ENCODE data around the gene SLC44A4. TPM values are rescaled to one million over a fixed set of nuclear protein-coding genes. Genes with fewer than 3 reads are reported as not detected.

SLC44A4 gene
- total and polyA plus RNA-seq, 4 donors: 0.13 to 2.4 (median 0.17) TPM; not detected in 1

- no peak for DNase-seq (ENCODE audit: low spot score)
- no peaks in the 10 kb centered on the region for H3K27me3 ChIP-seq (ENCODE audit: control insufficient read depth in 4 of 4, insufficient read depth in 4 of 4, low read length in 3 of 4)
- TF ChIP-seq GABPA (IDR thresholded peaks at IDR 0.05 in 1 of 2, conservative IDR thresholded peaks at IDR 0.05 in 1 of 2) (no peak), HNF4A (conservative IDR thresholded peaks at IDR 0.05) (peak in 1 of 2 donors; percentile 3)
- WGBS: 21% methylated on average over 14 of the region's 14 CpGs
- H3K9ac ChIP-seq (ENCODE audit: low read depth in 1 of 2, low read length in 2 of 2): peak overlapping the region in 1 of 2 donors; percentile 16
- H3K9me3 ChIP-seq (ENCODE audit: control insufficient read depth in 4 of 4, low read length in 3 of 4): no peaks in the 10 kb centered on the region
- peak overlapping the region; percentile 7 to 99 (median 99) for H3K4me3 ChIP-seq (ENCODE audit: low read depth in 1 of 3, low read length in 3 of 3)
- peaks cover 5 to 29% (median 26%) of the 10 kb centered on the region in 4 donors for H3K4me1 ChIP-seq (ENCODE audit: control insufficient read depth in 4 of 4, insufficient read depth in 4 of 4, low read length in 3 of 4)
- peak overlapping the region; percentile 14 to 46 for H3K27ac ChIP-seq (ENCODE audit: low read depth in 1 of 2, low read length in 2 of 2)
- H3K36me3 ChIP-seq (ENCODE audit: control insufficient read depth in 4 of 4, insufficient read depth in 3 of 4, low read depth in 1 of 4, low read length in 3 of 4): peaks cover 17 to 37% (median 25%) of the 10 kb centered on the region in 4 donors
Measured at GRCh38 chr6:31836047-31836473, 42.7 kb downstream of the SLC44A4 start.

GRCh38 chr6:31834367-31835250 lies 44.2 kb downstream of the SLC44A4 start:
- H3K4me3 ChIP-seq (ENCODE audit: low read depth in 1 of 3, low read length in 3 of 3): peak overlapping the region; percentile 98 to 99 (median 99)
- WGBS: under 1% methylated on average over 59 of the region's 59 CpGs
- peaks cover 9 to 25% (median 18%) of the 10 kb centered on the region in 4 donors for H3K36me3 ChIP-seq (ENCODE audit: control insufficient read depth in 4 of 4, insufficient read depth in 3 of 4, low read depth in 1 of 4, low read length in 3 of 4)
- peak; percentile 86 for DNase-seq (ENCODE audit: low spot score)
- H3K4me1 ChIP-seq (ENCODE audit: control insufficient read depth in 4 of 4, insufficient read depth in 4 of 4, low read length in 3 of 4): peaks cover 5 to 33% (median 30%) of the 10 kb centered on the region in 4 donors
- peak overlapping the region; percentile 75 to 84 for H3K9ac ChIP-seq (ENCODE audit: low read depth in 1 of 2, low read length in 2 of 2)
- no peaks in the 10 kb centered on the region for H3K27me3 ChIP-seq (ENCODE audit: control insufficient read depth in 4 of 4, insufficient read depth in 4 of 4, low read length in 3 of 4)
- peak overlapping the region; percentile 95 to 99 for H3K27ac ChIP-seq (ENCODE audit: low read depth in 1 of 2, low read length in 2 of 2)
- no peaks in the 10 kb centered on the region for H3K9me3 ChIP-seq (ENCODE audit: control insufficient read depth in 4 of 4, low read length in 3 of 4)
- TF ChIP-seq HNF4G (IDR thresholded peaks at IDR 0.05) (no peak), ZBTB33 (IDR thresholded peaks at IDR 0.05) (peak; percentile 82), GABPA (IDR thresholded peaks at IDR 0.05 in 1 of 2, conservative IDR thresholded peaks at IDR 0.05 in 1 of 2) (peak in 1 of 2 donors; percentile 62), FOXA2 (IDR thresholded peaks at IDR 0.05) (peak; percentile 17), NR2F2 (IDR thresholded peaks at IDR 0.05) (peak; percentile 55), YY1 (IDR thresholded peaks at IDR 0.05) (peak; percentile 98), FOXA1 (IDR thresholded peaks at IDR 0.05) (no peak), SP1 (IDR thresholded peaks at IDR 0.05) (peak; percentile 89), TAF1 (conservative IDR thresholded peaks at IDR 0.05) (peak; percentile 95), RXRA (IDR thresholded peaks at IDR 0.05) (peak; percentile 70 to 72), CTCF (IDR thresholded peaks at IDR 0.05; ENCODE audit: low read depth, low read length, missing input control) (no peak), EGR1 (IDR thresholded peaks at IDR 0.05; ENCODE audit: low read depth in 2 of 2) (peak in 1 of 2 donors; percentile 24), RAD21 (IDR thresholded peaks at IDR 0.05) (peak; percentile 33 to 43), JUND (IDR thresholded peaks at IDR 0.05) (peak in 1 of 2 donors; percentile 3), HNF4A (conservative IDR thresholded peaks at IDR 0.05) (peak; percentile 4 to 75)
- TF ChIP-seq, protein P1, sequence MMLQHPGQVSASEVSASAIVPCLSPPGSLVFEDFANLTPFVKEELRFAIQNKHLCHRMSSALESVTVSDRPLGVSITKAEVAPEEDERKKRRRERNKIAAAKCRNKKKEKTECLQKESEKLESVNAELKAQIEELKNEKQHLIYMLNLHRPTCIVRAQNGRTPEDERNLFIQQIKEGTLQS (IDR thresholded peaks at IDR 0.05): no peak
- TF ChIP-seq, protein P2, sequence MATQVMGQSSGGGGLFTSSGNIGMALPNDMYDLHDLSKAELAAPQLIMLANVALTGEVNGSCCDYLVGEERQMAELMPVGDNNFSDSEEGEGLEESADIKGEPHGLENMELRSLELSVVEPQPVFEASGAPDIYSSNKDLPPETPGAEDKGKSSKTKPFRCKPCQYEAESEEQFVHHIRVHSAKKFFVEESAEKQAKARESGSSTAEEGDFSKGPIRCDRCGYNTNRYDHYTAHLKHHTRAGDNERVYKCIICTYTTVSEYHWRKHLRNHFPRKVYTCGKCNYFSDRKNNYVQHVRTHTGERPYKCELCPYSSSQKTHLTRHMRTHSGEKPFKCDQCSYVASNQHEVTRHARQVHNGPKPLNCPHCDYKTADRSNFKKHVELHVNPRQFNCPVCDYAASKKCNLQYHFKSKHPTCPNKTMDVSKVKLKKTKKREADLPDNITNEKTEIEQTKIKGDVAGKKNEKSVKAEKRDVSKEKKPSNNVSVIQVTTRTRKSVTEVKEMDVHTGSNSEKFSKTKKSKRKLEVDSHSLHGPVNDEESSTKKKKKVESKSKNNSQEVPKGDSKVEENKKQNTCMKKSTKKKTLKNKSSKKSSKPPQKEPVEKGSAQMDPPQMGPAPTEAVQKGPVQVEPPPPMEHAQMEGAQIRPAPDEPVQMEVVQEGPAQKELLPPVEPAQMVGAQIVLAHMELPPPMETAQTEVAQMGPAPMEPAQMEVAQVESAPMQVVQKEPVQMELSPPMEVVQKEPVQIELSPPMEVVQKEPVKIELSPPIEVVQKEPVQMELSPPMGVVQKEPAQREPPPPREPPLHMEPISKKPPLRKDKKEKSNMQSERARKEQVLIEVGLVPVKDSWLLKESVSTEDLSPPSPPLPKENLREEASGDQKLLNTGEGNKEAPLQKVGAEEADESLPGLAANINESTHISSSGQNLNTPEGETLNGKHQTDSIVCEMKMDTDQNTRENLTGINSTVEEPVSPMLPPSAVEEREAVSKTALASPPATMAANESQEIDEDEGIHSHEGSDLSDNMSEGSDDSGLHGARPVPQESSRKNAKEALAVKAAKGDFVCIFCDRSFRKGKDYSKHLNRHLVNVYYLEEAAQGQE (IDR thresholded peaks at IDR 0.05): peak; percentile 95
- TF ChIP-seq, protein P3, sequence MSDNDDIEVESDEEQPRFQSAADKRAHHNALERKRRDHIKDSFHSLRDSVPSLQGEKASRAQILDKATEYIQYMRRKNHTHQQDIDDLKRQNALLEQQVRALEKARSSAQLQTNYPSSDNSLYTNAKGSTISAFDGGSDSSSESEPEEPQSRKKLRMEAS (IDR thresholded peaks at IDR 0.05): peak; percentile 75
